ACHN (cell line): ENCODE measurements around the gene CUX1.

ENCODE experiments used
- DNase-seq: peaks from one replicate; pipeline ENCODE4 v3.0.0-alpha.2; 2015
- in situ Hi-C: cut with HindIII; loops from 2 replicates; pipeline ENCODE4 v1.10.0; 2017; ENCODE audit warnings: low sequenced_read_pairs, low pct_ligation_motif_present, low pct_unique_long_range_greater_than_20kb

The CUX1 gene

GRCh38 chr7:102202556-102202955 is 385.1 kb downstream of the CUX1 start:
- in situ Hi-C loops, result no loop called here
- no peak for DNase-seq

- in situ Hi-C loops, result no loop called here
- no peak for DNase-seq
These were observed 385.8 kb downstream of the CUX1 start for GRCh38 chr7:102203218-102203617.

- DNase-seq, result no peak
- in situ Hi-C loops, result no loop called here
These were observed 386.8 kb downstream of the CUX1 start for GRCh38 chr7:102204212-102204611.

- DNase-seq, result no peak
- in situ Hi-C loops, result no loop called here
These were observed 388.5 kb downstream of the CUX1 start for GRCh38 chr7:102205915-102206314.

GRCh38 chr7:102208826-102209225 is 391.4 kb downstream of the CUX1 start:
- in situ Hi-C loops, result no loop called here
- no peak for DNase-seq

- no peak for DNase-seq
- in situ Hi-C loops, result no loop called here
These were observed 393.4 kb downstream of the CUX1 start for GRCh38 chr7:102210787-102211186.

- no peak for DNase-seq
- in situ Hi-C loops, result no loop called here
These were observed 394.4 kb downstream of the CUX1 start for GRCh38 chr7:102211590-102212550.

GRCh38 chr7:102214477-102215072 is 397.1 kb downstream of the CUX1 start:
- in situ Hi-C loops, result no loop called here
- no peak for DNase-seq

- DNase-seq, result no peak
- in situ Hi-C loops, result no loop called here
These were observed 397.8 kb downstream of the CUX1 start for GRCh38 chr7:102215256-102215655.

- DNase-seq, result no peak
- in situ Hi-C loops, result no loop called here
These were observed 398.3 kb downstream of the CUX1 start for GRCh38 chr7:102215711-102216110.

GRCh38 chr7:102216573-102217314 is 399.3 kb downstream of the CUX1 start:
- DNase-seq, result no peak

GRCh38 chr7:102220229-102220850 is 402.9 kb downstream of the CUX1 start:
- DNase-seq, result no peak
- in situ Hi-C loops, result no loop called here

More at GRCh38 chr7:102216573-102217314, 399.3 kb downstream of the CUX1 start:
- in situ Hi-C loops, result no loop called here

GRCh38 chr7:102220960-102221800 is 403.8 kb downstream of the CUX1 start:
- DNase-seq, result no peak
- in situ Hi-C loops, result no loop called here

GRCh38 chr7:102221961-102222360 is 404.5 kb downstream of the CUX1 start:
- in situ Hi-C loops, result no loop called here
- DNase-seq, result no peak

- no peak for DNase-seq
- in situ Hi-C loops, result no loop called here
These were observed 405.0 kb downstream of the CUX1 start for GRCh38 chr7:102222445-102222844.

- in situ Hi-C loops, result no loop called here
- no peak for DNase-seq
These were observed 405.8 kb downstream of the CUX1 start for GRCh38 chr7:102223184-102223583.

GRCh38 chr7:102225025-102225424 is 407.6 kb downstream of the CUX1 start:
- DNase-seq, result no peak
- in situ Hi-C loops, result no loop called here

- in situ Hi-C loops, result no loop called here
- DNase-seq, result no peak
These were observed 409.9 kb downstream of the CUX1 start for GRCh38 chr7:102227371-102227770.
